Measurements from ENCODE around the gene RASGRF2. TPM values are rescaled to one million over a fixed set of nuclear protein-coding genes. Genes with fewer than 3 reads are reported as not detected.

Gene RASGRF2, protein sequence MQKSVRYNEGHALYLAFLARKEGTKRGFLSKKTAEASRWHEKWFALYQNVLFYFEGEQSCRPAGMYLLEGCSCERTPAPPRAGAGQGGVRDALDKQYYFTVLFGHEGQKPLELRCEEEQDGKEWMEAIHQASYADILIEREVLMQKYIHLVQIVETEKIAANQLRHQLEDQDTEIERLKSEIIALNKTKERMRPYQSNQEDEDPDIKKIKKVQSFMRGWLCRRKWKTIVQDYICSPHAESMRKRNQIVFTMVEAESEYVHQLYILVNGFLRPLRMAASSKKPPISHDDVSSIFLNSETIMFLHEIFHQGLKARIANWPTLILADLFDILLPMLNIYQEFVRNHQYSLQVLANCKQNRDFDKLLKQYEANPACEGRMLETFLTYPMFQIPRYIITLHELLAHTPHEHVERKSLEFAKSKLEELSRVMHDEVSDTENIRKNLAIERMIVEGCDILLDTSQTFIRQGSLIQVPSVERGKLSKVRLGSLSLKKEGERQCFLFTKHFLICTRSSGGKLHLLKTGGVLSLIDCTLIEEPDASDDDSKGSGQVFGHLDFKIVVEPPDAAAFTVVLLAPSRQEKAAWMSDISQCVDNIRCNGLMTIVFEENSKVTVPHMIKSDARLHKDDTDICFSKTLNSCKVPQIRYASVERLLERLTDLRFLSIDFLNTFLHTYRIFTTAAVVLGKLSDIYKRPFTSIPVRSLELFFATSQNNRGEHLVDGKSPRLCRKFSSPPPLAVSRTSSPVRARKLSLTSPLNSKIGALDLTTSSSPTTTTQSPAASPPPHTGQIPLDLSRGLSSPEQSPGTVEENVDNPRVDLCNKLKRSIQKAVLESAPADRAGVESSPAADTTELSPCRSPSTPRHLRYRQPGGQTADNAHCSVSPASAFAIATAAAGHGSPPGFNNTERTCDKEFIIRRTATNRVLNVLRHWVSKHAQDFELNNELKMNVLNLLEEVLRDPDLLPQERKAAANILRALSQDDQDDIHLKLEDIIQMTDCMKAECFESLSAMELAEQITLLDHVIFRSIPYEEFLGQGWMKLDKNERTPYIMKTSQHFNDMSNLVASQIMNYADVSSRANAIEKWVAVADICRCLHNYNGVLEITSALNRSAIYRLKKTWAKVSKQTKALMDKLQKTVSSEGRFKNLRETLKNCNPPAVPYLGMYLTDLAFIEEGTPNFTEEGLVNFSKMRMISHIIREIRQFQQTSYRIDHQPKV (N-terminal part only)
- polyA plus RNA-seq (2013, experiment 1 of 2; ENCODE audit: insufficient read length) = 0.20 TPM
- polyA plus RNA-seq (2013, experiment 2 of 2; ENCODE audit: insufficient read length) = 0.14 TPM

DNA sequence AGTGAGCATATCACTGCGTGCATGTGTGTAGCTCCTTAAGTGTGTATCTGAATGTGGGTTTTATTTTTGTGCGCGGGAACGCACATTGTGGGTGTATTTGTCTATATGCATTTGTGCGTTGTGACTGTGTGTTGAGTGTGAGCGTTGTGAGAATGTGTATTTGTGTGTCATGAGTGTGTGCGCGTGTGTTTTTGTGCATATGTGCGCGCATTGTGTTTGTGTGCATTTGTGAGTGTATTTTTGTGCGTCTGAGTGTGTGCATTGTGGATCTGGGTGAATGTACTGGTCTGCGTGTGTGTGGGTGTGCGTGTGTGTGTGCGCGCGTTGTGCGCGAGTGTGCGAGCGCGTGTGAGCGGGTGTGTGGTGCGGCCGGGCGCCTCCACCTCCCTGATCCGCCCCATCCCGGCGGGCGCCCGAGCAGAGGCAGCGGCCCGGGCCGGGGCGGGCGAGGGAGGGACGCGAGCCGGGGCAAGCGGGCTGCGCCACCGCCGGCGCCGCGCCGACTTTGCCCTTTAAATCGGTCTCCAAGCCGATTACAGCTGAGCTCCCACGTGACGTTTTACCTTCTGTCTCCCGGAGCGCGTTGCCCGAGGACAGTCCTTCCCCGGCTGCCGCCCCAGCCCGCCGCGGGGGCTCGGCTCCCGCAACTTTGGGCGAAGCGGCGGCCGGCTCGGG is at the start of gene RASGRF2:
TSS of gene RASGRF2 (plus strand) at position 596 of the 675 bp plus-strand sequence. CDS start 376 bp downstream, outside the sequence.
- peak; percentile 23 for DNase-seq

GRCh38 chr5:80912479-80912878 is 47.7 kb upstream of the RASGRF2 start:
- DNase-seq = no peak

GRCh38 chr5:80915716-80916115 is 44.4 kb upstream of the RASGRF2 start:
- peak; percentile 33 for DNase-seq

DNA sequence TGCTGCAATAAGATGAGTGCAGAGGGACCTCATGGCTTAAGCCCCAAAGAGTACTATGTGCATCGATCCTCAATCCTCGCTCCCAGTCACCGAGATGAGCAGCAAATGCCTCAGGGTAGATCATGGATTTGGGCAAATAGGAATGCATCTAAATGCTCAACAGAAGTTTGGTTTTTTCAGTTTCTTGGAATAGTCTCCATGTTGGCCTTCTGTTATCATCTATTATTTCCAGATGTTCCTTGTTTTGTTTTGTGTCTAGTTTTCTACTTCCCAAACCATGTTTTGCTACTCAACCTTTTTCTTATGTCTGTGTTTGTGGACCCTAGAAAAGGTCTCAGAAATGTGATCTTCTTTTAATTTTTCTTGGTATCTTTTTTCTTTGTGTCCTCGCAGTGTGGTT is 43.5 kb upstream of the RASGRF2 start:
- DNase-seq = peak; percentile 9

DNA sequence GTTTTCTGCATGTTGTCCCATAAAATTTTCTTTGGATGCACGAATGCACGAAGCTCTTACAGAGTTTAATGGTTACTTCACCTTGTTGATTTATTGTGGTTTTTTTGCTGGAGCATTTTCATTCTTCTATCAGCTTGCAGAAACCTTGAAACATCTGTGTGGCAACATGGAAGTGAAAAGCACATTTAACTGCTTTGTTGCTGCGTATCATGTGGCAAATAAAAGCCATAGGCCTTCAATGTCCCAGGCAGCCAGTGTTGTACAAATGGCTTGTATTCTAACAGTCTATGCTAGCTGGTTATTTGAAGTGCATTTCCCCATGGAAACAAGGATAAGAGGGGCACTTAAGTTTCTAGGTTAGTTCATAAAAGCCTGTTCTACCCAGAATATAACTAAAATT is 42.5 kb upstream of the RASGRF2 start:
- DNase-seq = no peak

- DNase-seq = peak; percentile 57
Measured at GRCh38 chr5:80919678-80920196, 40.4 kb upstream of the RASGRF2 start.

- DNase-seq = no peak
Measured at GRCh38 chr5:80920333-80920732, 39.8 kb upstream of the RASGRF2 start.

- no peak for DNase-seq
Measured at GRCh38 chr5:80921026-80921425, 39.1 kb upstream of the RASGRF2 start.

GRCh38 chr5:80925931-80926330 is 34.2 kb upstream of the RASGRF2 start:
- DNase-seq = no peak

GRCh38 chr5:80926536-80926935 is 33.6 kb upstream of the RASGRF2 start:
- DNase-seq = no peak

- DNase-seq = no peak
Measured at GRCh38 chr5:80926979-80927656, 33.0 kb upstream of the RASGRF2 start.

GRCh38 chr5:80928073-80928472 is 32.1 kb upstream of the RASGRF2 start:
- DNase-seq = no peak

DNA sequence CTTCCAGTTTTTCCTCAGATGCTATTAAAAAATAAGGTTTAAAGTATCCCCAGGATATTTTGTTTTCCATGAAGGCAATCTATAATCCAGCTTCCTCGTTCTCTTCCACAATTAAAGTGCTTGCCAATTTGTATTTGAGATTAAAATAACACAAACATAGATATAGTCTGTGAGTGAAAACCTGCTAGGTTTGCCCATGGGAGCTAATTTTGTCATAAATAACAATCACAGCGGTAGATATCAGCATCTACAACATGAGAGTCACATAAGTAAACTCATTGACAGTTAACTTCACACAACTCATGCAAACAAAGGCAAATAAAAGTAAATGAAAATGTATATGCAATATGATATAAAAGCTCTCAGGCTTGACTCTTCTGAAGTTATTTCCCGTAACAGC is 29.2 kb upstream of the RASGRF2 start:
- no peak for DNase-seq

GRCh38 chr5:80931411-80931810 is 28.8 kb upstream of the RASGRF2 start:
- DNase-seq = no peak

DNA sequence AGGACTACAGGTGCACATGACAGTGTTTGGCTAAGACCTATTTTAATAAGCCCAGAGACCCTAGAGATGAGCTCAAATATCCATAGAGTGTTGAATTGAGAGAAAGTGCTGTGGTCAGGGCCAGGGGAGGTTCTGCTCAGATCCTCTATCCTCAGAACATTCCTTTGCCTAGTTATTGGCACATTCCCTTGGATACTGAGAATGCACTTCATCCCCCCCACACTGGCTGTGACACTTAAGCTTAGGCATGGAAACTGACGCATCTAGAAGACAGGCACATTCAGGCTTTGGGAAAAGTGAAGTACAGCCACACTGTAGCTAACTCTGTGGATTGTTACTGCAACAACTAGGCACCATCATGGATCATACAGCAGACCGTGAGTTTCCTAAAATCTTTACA is 27.1 kb upstream of the RASGRF2 start:
- DNase-seq = peak; percentile 31

- DNase-seq = no peak
Measured at GRCh38 chr5:80934751-80935150, 25.4 kb upstream of the RASGRF2 start.

DNA sequence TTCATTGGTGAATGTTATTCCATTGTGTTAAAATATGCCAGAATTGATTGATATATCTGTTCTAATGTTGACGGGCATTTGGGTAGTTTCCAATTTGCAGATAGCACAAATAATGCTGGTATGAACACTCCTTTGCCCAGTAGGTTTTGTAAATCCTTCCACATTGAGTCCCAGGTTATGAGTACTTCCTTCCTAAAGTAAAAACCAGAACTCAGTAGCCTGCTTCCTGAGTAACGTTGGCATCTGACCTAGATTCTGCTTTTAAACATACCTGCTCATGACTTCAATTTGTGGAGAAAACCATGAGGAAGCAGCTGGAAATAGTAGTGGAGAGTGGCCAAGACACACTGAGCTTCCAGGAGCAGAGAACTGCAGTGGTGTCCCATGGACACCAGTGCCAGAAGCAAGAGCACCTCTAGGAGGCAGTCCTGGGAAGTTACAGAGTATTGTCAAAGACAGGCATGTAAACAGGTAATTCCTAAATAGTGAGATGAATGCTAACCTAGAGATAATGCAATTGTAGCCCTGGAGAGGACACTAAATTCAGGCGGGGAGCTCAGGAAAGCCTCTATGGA is 24.3 kb upstream of the RASGRF2 start:
- DNase-seq = no peak

DNA sequence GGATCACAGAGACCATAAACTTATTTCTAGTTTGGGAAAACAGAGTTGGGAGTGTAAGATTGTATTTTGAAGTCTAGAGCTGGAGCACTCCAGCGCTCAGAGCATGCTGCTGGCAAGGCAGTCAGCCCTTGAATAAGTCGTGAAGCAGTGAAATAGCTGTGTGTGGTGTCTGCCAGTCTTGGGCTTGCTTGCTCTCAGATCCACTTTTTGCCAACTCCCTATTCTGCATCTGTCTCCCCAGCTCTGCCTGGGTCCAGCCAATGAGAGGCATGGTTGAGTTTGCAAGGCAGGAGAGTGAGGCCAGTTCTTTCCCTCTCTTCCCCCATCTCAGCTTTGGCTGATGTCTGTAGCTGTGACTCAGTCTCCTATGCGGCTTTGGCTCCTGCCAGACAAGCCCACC is 23.3 kb upstream of the RASGRF2 start:
- DNase-seq = no peak

GRCh38 chr5:80937584-80938356 is 22.4 kb upstream of the RASGRF2 start:
- peak; percentile 68 for DNase-seq

DNA sequence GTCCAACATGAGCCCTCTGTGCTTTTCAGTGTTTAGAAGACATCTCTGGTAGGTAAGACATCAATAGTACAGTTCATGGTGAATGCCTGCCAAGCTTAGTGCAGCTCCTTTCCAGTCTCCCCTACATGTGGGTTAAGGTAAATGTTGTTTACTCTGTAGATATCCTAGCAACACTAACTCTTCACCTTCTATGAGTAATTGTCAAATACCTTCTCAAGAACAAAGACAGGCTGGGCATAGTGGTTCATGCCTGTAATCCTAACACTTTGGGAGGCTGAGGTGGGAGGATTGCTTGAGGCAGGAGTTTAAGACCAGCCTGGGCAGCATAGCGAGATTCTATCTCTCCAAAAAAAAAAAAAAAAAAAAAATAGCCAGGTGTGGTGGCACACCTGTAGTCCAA is 18.7 kb upstream of the RASGRF2 start:
- no peak for DNase-seq

Measured in fibroblast of skin of back (primary cell).